GM23248 (cell line): ENCODE measurements around the gene RAD51B. TPM values are rescaled to one million over a fixed set of nuclear protein-coding genes. Genes with fewer than 3 reads are reported as not detected.

ENCODE experiments used
- DNase-seq: peaks from one replicate; pipeline ENCODE4 v3.0.0-alpha.2; 2015
- H2AFZ ChIP-seq: fragments of 200-600 bp; sonication (generic); 2 replicates; pipeline ENCODE4 v1.6.1; 2016; ENCODE audit warnings: antibody characterized with exemption
- H3F3A ChIP-seq: fragments of 200-600 bp; sonication (generic); 2 replicates; pipeline ENCODE4 v1.6.1; 2016; ENCODE audit warnings: mild to moderate bottlenecking, antibody characterized with exemption, mixed run types; ENCODE audit not compliant: insufficient read depth
- H3K27ac ChIP-seq: fragments of 200-600 bp; sonication (generic); 2 replicates; pipeline ENCODE4 v1.5.1; 2016; ENCODE audit warnings: mild to moderate bottlenecking
- H3K27me3 ChIP-seq: fragments of 200-600 bp; sonication (generic); replicated peaks from 2 replicates; pipeline ENCODE4 v1.6.1; 2016; ENCODE audit warnings: mild to moderate bottlenecking; ENCODE audit not compliant: insufficient read depth
- H3K36me3 ChIP-seq: fragments of 200-600 bp; sonication (generic); 2 replicates; pipeline ENCODE4 v1.6.1; 2016; ENCODE audit warnings: low read depth, mild to moderate bottlenecking
- H3K4me1 ChIP-seq: fragments of 200-600 bp; sonication (generic); 2 replicates; pipeline ENCODE4 v1.6.1; 2016; ENCODE audit warnings: mild to moderate bottlenecking; ENCODE audit not compliant: insufficient read depth
- H3K4me2 ChIP-seq: fragments of 200-600 bp; sonication (generic); one replicate; pipeline ENCODE4 v1.6.1; 2016; ENCODE audit warnings: mild to moderate bottlenecking; ENCODE audit not compliant: unreplicated experiment
- H3K4me3 ChIP-seq: fragments of 200-600 bp; sonication (generic); 2 replicates; pipeline ENCODE4 v1.5.1; 2016; ENCODE audit warnings: mild to moderate bottlenecking
- H3K79me2 ChIP-seq: fragments of 200-600 bp; sonication (generic); 2 replicates; pipeline ENCODE4 v1.6.1; 2016; ENCODE audit warnings: mild to moderate bottlenecking; ENCODE audit not compliant: insufficient read depth
- H3K9ac ChIP-seq: fragments of 200-600 bp; sonication (generic); 2 replicates; pipeline ENCODE4 v1.6.1; 2016; ENCODE audit warnings: mild to moderate bottlenecking
- H3K9me2 ChIP-seq: fragments of 200-600 bp; sonication (generic); 2 replicates; pipeline ENCODE4 v1.6.1; 2016; ENCODE audit warnings: mixed run types, mild to moderate bottlenecking, moderate library complexity; ENCODE audit not compliant: insufficient read depth
- H3K9me3 ChIP-seq: fragments of 200-600 bp; sonication (generic); one replicate; pipeline ENCODE4 v1.6.1; 2017; ENCODE audit warnings: low read depth
- H4K20me1 ChIP-seq: fragments of 200-600 bp; sonication (generic); 2 replicates; pipeline ENCODE4 v1.6.0; 2016; ENCODE audit not compliant: insufficient read depth
- EZH2 ChIP-seq: fragments of 200-600 bp; sonication (generic); IDR thresholded peaks from 2 replicates; pipeline ENCODE4 v1.6.1; 2018; ENCODE audit warnings: antibody characterized with exemption, mild to moderate bottlenecking; ENCODE audit not compliant: insufficient read depth, poor library complexity, severe bottlenecking
- EZH2phosphoT487 ChIP-seq: fragments of 200-600 bp; sonication (generic); IDR thresholded peaks from 2 replicates; pipeline ENCODE4 v1.6.1; 2018; ENCODE audit warnings: antibody characterized with exemption, moderate library complexity, mild to moderate bottlenecking, low read depth; ENCODE audit not compliant: insufficient read depth
- WGBS, 2 experiments: methylation state at CpG; one replicate each; pipeline ENCODE4 v1.1.6; 2015 to 2017; ENCODE audit warnings: low lambda C conversion rate in 2 of 2, low coverage in 1 of 2; ENCODE audit errors: missing lambda C conversion rate in 2 of 2; 5-methylcytosine and 5-hydroxymethylcytosine counted together
- in situ Hi-C: fragments of 300-500 bp; cut with MboI; formaldehyde crosslinking; loops from 2 replicates; pipeline ENCODE4 v1.15.0; 2020
- polyA plus RNA-seq: library from polyadenylated mRNA; unstranded; fragments of >200 nt; fragmentation: Nextera tagmentation; extraction: Ambion mirVana; gene quantifications from 2 replicates; pipeline ENCODE4 v1.2.1, GENCODE V29; 2016
- total RNA-seq: library from RNA; depleted of rRNA; stranded (reverse); fragments of >200 nt; shearing (Covaris generic); gene quantifications from 2 replicates; pipeline ENCODE4 v1.2.3, GENCODE V29; 2014

The RAD51B gene
- total and polyA plus RNA-seq, 2 experiments from 2014 or later, result 4.0 to 8.8 TPM

DNA sequence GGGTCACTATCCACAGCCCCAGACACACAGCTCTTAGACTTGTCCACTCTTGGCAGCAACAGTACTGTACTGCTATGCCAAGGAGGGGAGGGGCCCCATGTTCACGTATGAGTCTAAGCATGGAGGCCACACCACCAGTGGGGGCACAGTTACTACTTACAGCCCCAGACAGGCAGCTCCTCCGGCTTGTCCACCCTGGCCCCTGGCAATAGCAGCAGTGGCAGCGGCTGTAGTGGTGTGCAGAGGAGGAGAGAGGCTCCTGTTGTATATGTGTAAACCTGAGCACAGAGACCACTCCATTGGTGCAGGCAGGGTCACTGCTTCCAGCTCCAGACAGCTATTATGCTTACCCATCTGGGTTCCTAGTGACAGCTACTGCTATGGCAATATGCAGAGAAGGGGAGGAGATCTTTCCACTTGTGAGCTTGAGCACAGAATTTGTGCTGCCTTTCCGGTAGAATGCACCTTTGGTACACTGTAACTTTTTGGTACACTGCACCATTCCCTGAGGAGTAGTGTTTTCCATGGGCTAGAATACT lies 113.2 kb downstream of the RAD51B start:
- no peaks in the 10 kb centered on the region for H3K36me3 ChIP-seq
- DNase-seq, result no peak
- no peaks in the 10 kb centered on the region for H3K9me3 ChIP-seq
- H3F3A ChIP-seq, result no peaks in the 10 kb centered on the region
- TF ChIP-seq EZH2phosphoT487 (no peak), EZH2 (no peak)
- in situ Hi-C loops, result no loop called here
- H2AFZ ChIP-seq, result no peak overlapping the region
- H3K9ac ChIP-seq, result no peak overlapping the region
- no peak overlapping the region for H3K4me3 ChIP-seq
- no peak overlapping the region for H3K27ac ChIP-seq
- H3K4me2 ChIP-seq, result no peak overlapping the region
- no peaks in the 10 kb centered on the region for H3K9me2 ChIP-seq
- 80 to 98% methylated on average over 3 to 4 of the region's 4 CpGs for WGBS, 2 experiments
- no peaks in the 10 kb centered on the region for H3K27me3 ChIP-seq
- H3K4me1 ChIP-seq, result peaks cover 6% of the 10 kb centered on the region
- H4K20me1 ChIP-seq, result no peaks in the 10 kb centered on the region
- no peaks in the 10 kb centered on the region for H3K79me2 ChIP-seq

DNA sequence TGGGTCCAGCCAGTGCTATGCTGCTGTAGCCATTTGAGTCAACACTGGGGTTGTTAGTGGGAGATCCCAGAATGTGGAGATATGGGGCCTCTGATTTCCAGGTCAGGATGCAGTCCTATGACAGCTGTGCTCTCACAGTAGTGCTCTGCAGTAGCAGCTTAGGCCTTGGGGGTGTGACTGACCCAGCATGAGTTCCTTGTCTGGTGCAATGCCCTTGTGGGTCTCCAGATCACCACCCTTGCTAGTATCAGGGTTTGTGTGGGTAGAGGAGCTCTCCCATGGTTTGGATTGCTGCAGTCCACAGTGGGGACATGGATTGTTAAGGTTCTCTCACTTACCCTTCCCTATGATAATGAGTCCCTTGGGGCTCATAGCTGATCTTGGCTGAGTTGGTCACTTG lies 113.7 kb downstream of the RAD51B start:
- H4K20me1 ChIP-seq, result no peaks in the 10 kb centered on the region
- in situ Hi-C loops, result no loop called here
- H3K4me2 ChIP-seq, result no peak overlapping the region
- no peaks in the 10 kb centered on the region for H3F3A ChIP-seq
- no peak overlapping the region for H3K4me3 ChIP-seq
- H2AFZ ChIP-seq, result no peak overlapping the region
- H3K27ac ChIP-seq, result no peak overlapping the region
- no peaks in the 10 kb centered on the region for H3K27me3 ChIP-seq
- no peak for DNase-seq
- H3K9me2 ChIP-seq, result no peaks in the 10 kb centered on the region
- H3K9ac ChIP-seq, result no peak overlapping the region
- H3K79me2 ChIP-seq, result no peaks in the 10 kb centered on the region
- peaks cover 6% of the 10 kb centered on the region for H3K4me1 ChIP-seq
- TF ChIP-seq EZH2 (no peak), EZH2phosphoT487 (no peak)
- no peaks in the 10 kb centered on the region for H3K36me3 ChIP-seq
- no peaks in the 10 kb centered on the region for H3K9me3 ChIP-seq

DNA sequence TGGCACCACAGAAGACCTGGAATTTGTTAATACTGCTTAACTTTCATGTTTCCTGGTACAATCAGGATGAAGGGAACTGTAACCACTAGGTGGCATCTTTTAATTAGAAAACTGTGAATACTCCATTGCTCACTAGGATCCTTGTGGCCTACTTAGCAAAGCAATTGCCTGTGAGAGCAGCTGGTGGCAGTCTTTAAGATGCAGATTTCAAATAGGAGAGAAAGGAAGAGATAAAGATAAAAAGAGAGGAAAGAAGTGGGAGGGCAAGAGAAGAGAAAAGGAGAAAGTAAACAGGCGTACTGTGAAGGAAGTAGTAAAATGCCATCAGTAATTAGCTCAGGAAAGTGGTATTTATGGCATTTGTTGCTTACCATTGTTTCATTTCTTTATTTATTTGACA lies 114.5 kb downstream of the RAD51B start:
- H3K27me3 ChIP-seq, result no peaks in the 10 kb centered on the region
- peak overlapping the region; percentile 54 for H2AFZ ChIP-seq
- no peaks in the 10 kb centered on the region for H3K9me3 ChIP-seq
- no peaks in the 10 kb centered on the region for H4K20me1 ChIP-seq
- H3K4me2 ChIP-seq, result no peak overlapping the region
- H3K36me3 ChIP-seq, result no peaks in the 10 kb centered on the region
- WGBS, 2 experiments, result 7 to 20% methylated on average over 1 of the region's 1 CpG
- peaks cover 6% of the 10 kb centered on the region for H3K4me1 ChIP-seq
- in situ Hi-C loops, result no loop called here
- no peaks in the 10 kb centered on the region for H3F3A ChIP-seq
- DNase-seq, result peak; percentile 90
- H3K4me3 ChIP-seq, result no peak overlapping the region
- H3K9ac ChIP-seq, result peak overlapping the region; percentile 32
- H3K9me2 ChIP-seq, result no peaks in the 10 kb centered on the region
- 0 out of 2 replicates have a peak overlapping the region, but pooled peaks have one; percentile 13 for H3K27ac ChIP-seq
- TF ChIP-seq EZH2phosphoT487 (no peak), EZH2 (no peak)
- no peaks in the 10 kb centered on the region for H3K79me2 ChIP-seq

DNA sequence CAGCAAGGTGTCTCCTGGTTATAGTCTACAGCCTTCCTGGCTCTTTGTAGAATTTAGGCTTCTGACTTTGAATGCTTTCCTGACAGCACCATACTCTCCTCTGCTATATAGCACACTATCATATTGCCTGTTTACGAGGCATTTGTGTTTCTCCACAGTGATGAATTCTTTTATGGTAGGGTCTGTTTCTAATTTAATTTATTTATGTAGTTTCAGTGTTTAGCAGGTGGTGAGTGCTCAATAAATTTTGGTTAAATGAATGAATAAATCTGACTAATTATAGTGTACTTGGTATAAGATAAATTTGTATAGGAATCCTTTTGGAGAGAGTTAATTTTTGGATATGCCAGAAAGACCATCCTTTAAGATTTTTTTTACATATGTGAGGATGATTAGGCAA lies 115.3 kb downstream of the RAD51B start:
- no peak overlapping the region for H3K4me2 ChIP-seq
- in situ Hi-C loops, result no loop called here
- WGBS, 2 experiments, result 98 to 100% methylated on average over 1 of the region's 1 CpG

DNA sequence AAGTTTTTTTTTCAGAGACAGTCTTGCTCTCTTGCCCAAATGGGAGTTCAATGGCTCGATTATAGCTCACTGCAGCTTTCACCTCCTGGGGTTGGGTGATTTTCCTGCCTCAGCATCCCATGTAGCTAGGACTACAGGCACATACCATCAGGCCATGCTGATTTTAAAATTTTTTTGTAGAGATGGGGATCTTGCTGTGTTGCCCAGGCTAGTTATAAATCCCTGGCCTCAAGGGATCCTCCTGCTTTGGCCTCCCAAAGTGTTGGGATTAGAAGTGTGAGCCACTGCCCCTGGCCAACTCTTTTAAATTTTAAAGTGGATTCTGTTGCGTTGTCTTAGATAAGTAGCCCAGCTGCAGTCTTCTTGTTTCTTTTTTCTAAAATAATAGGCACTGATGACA lies 115.8 kb downstream of the RAD51B start:
- no peak overlapping the region for H3K27ac ChIP-seq
- H3K9me3 ChIP-seq, result no peaks in the 10 kb centered on the region
- H2AFZ ChIP-seq, result no peak overlapping the region
- H3K4me1 ChIP-seq, result peaks cover 10% of the 10 kb centered on the region
- WGBS, 2 experiments, result 78 to 87% methylated on average over 2 of the region's 2 CpGs
- in situ Hi-C loops, result no loop called here
- H3K4me3 ChIP-seq, result no peak overlapping the region
- no peaks in the 10 kb centered on the region for H3K36me3 ChIP-seq
- H3K9me2 ChIP-seq, result no peaks in the 10 kb centered on the region
- H4K20me1 ChIP-seq, result no peaks in the 10 kb centered on the region
- no peak for DNase-seq
- H3F3A ChIP-seq, result peaks cover 4% of the 10 kb centered on the region
- no peak overlapping the region for H3K4me2 ChIP-seq
- no peak overlapping the region for H3K9ac ChIP-seq
- no peaks in the 10 kb centered on the region for H3K79me2 ChIP-seq
- no peak for TF ChIP-seq EZH2phosphoT487
- no peak for TF ChIP-seq EZH2
- H3K27me3 ChIP-seq, result no peaks in the 10 kb centered on the region

More for the DNA sequence above, 115.3 kb downstream of the RAD51B start:
- no peaks in the 10 kb centered on the region for H3F3A ChIP-seq
- no peak overlapping the region for H3K27ac ChIP-seq
- no peaks in the 10 kb centered on the region for H3K9me3 ChIP-seq
- H3K9ac ChIP-seq, result no peak overlapping the region
- TF ChIP-seq EZH2, result no peak
- no peak for TF ChIP-seq EZH2phosphoT487
- H3K4me3 ChIP-seq, result no peak overlapping the region
- H2AFZ ChIP-seq, result peak overlapping the region; percentile 54; the same call in 1 of the 2 replicates
- no peaks in the 10 kb centered on the region for H3K27me3 ChIP-seq
- H3K36me3 ChIP-seq, result no peaks in the 10 kb centered on the region
- H3K9me2 ChIP-seq, result no peaks in the 10 kb centered on the region
- no peaks in the 10 kb centered on the region for H4K20me1 ChIP-seq
- H3K79me2 ChIP-seq, result no peaks in the 10 kb centered on the region
- peaks cover 6% of the 10 kb centered on the region for H3K4me1 ChIP-seq
- DNase-seq, result no peak
